Activated gamma-delta T cell (primary cell): ENCODE data around the gene SLC4A1AP.
"Not testable (repeated sequence)": the region's sequence is repeated elsewhere in the genome, so short reads cannot be mapped to it uniquely, and the experiment has no call there.

Experiments
- DNase-seq: peaks from one replicate; lab custom pipeline; 2025; lab: John Stamatoyannopoulos, UW
- total RNA-seq, 2 donors: gene quantifications; one replicate each; lab custom pipeline; 2026; lab: John Stamatoyannopoulos, UW

SLC4A1AP gene, protein sequence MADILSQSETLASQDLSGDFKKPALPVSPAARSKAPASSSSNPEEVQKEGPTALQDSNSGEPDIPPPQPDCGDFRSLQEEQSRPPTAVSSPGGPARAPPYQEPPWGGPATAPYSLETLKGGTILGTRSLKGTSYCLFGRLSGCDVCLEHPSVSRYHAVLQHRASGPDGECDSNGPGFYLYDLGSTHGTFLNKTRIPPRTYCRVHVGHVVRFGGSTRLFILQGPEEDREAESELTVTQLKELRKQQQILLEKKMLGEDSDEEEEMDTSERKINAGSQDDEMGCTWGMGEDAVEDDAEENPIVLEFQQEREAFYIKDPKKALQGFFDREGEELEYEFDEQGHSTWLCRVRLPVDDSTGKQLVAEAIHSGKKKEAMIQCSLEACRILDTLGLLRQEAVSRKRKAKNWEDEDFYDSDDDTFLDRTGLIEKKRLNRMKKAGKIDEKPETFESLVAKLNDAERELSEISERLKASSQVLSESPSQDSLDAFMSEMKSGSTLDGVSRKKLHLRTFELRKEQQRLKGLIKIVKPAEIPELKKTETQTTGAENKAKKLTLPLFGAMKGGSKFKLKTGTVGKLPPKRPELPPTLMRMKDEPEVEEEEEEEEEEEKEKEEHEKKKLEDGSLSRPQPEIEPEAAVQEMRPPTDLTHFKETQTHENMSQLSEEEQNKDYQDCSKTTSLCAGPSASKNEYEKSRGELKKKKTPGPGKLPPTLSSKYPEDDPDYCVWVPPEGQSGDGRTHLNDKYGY
- 60.3 to 77.2 reads per million in 2 donors for total RNA-seq

DNA sequence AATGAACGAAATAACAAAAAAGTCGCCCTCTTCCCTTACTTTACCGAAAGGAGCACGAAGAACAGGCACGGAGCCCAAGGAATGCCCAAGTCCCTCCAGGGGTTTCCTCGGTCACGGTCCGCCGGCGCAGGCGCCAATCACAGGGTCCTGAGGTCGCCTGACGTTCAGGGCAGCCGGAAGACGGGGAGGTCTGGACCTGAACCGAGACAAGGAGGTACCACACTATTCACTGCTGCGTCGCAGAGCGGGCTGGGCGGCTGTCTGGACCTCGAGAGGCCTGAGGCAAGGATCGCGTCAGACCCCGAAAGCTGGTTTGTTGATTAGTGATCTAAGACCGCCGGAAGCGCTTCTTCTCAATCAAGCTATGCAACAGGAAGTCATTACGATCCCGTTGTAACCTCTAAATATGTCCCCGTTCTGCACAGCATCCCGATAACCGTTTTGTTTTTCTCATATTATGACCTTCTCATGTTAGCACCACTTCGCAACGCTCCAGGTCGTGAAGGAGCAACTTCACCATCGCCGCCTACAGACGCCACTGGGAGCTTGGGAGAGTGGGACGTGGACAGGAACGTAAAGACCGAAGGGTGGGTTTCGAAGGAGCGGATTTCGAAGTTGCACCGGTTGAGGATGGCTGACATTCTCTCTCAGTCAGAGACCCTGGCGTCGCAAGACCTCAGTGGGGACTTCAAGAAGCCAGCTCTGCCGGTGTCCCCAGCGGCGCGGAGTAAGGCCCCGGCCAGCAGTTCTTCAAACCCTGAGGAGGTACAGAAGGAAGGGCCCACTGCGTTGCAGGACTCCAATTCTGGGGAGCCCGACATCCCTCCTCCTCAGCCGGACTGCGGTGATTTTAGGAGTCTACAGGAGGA, at the start of gene SLC4A1AP, which contains the start of gene SUPT7L:
SLC4A1AP (plus strand) TSS at position 605 of the 869 bp plus-strand sequence; CDS start at position 631, 26 bp downstream.
SUPT7L (minus strand) TSS at position 330 of the 869 bp plus-strand sequence. CDS start 1,422 bp downstream, outside the sequence.
- DNase-seq, result peak; percentile 58

DNA sequence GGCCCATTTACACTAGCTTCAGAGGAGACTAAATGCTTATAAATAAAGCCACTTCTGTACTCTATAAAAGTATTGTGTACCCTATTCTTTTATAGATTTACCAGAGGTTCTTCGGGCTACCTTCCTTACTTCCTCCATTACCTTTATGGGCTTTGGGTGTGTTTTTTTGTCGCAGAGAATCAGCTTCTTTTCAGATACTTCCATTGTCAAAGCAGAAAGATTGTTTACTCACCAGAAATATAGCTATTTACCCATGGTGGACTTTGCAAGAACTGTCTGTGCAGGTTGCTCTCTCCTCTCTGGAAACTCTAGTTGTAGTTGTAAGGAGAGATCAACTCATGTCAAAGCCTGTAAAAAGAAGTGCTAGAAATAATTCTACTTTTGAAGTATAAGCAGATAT, 49.7 kb upstream of the SLC4A1AP start:
- no peak for DNase-seq

DNA sequence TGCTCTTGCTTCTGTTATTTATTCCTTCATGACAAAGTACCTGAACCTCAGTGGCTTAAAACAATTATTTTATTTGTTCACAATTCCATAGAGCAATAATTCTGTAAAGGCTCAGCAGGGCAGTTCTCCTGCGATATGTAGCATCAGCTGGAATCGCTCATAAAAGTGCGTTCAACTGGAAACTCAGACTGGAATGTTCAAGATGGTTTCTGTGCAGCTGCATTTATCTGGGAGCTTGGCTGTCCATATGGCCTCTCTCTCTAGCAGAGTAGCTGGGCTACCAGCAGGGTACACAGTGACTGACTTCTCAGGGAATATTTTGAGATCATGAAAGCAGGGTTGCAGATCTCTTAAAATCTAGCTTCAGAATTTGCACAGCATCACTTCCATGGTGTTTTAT, 48.4 kb upstream of the SLC4A1AP start:
- DNase-seq, result no peak

DNA sequence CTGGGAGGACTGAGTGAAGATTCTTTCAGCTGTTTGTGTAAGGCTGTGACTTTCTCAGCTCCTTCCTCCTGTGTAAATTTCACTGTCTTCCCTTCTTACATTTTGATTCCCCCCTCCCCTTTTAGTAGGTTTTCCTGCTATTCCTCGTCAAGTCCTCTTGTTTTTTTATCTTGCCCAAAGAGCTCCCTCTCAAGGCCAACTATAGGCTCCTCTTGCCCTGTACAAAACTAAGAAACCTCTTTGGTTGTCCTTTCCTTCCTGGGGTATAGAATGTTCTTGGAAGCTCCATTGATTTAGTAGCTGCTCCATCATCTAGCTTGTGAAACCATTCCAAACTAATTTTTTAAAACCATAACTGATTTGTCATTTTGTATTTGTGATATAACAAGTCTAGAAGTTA, 42.2 kb upstream of the SLC4A1AP start:
- DNase-seq, result no peak

DNA sequence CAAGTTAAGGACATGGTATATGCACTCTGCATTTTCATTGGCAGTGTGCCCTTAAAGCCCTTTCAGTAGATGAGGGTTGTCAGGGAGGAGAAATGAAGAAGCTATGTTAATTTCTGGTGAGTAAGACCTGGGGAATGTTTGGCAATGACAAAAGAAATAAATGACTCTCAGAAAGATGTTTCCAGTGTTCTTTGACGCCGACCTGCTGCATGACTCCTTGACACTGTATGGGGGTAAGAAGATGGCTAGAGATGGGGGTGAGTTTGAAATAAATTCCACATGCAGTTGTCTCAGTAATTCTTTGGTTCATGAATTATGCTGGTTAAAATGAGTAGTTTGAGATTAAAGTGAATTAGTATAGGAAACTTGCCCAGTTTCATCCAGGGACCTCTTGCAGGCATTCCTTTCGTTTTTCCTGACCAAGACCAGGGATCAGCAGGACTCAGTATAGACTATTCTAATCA, 40.7 kb upstream of the SLC4A1AP start:
- DNase-seq, result no peak

DNA sequence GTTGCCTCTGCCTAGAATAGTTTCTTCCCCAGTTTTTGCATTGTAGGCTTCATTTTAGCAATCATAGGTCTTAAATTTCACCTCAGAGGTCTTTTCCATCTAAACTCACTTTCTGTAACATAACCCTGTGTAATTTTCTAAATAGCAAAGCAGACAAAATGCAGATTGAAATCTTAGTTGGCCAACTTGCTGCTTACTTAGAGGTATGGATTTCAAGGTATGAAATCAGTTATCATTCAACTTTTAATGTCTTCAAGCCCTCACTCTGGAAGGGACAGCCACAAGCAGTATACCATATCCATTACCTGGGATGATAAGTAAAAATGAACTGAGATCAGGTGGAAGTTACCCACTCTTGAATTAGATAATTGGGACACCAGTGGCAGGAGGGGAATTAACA, 38.7 kb upstream of the SLC4A1AP start:
- DNase-seq, result no peak

DNA sequence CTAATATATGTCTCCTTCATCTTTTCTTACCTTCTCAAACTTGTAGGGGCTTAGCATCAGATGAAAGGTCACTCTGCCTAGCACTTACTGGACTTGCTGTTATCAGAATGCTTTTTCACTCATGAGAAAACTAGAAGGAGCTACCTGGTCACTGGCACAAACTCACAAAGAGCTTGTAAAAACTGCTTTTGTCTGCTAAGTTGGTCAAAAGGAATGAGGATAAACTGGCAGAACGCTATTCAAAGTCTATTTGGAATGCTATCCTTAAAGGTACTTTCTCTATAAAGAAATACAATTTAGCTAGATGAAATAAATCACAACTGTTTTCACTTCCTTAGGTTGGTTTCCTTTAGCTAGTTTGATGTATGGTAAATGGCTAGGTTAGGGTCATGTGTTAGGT, 37.4 kb upstream of the SLC4A1AP start:
- not testable (repeated sequence) for DNase-seq

DNA sequence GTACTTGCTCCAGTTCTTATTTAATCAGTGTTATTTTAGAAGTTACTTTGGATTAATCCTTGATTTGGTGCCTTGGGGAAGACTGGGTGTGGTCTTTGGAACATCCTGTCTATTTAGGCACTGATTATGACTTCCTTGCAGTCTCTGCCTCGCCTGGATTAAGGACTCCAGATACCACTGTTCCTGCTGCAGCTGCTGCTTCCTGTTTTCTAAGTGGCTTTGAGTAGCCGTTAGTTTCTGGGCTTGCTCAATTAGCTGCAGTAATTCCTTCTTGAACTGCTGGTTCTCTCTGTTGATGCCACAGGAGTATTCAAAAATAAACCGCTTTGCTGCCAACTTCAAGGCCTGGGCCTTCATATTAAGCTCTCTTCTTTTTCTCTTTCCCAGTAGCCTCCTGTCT, 36.8 kb upstream of the SLC4A1AP start:
- not testable (repeated sequence) for DNase-seq

DNA sequence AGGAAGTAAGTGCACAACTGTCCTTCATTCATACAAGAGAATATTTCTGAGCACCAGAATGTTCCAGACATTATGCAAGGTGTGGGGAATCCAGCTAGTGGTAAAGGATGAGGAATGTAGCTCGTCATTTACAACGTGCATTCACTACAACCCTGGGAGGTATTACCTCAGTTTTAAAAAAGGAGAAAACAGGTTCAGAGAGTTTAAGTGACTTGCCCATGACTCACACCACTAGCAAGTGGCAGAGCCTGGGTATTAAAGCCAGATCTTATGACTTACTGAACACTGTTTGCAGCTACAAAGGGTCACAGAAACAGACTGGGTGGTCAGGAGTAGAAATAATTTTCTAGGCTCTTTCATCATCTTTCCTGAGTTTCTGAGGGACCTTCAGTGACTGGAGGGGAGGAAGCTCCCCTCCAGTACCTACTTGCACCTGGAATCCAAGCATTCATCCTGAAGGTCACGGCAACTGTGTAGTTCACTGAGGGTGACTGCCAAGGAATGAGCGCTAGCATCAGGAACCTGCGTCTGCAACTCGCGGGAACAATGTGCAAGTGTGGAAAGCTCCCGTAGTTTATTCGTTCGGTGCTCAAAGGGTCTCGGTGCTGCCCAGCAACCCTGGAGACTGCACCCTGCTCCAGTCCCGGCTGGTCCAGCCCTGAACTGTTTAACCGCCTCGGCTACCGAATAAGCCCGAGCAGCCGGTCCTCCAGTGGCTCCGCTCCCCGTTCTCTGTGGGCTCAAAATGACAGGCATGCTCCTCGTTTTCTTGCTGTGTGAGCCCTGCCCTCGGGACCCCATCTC, 35.5 kb upstream of the SLC4A1AP start:
- DNase-seq, result no peak

DNA sequence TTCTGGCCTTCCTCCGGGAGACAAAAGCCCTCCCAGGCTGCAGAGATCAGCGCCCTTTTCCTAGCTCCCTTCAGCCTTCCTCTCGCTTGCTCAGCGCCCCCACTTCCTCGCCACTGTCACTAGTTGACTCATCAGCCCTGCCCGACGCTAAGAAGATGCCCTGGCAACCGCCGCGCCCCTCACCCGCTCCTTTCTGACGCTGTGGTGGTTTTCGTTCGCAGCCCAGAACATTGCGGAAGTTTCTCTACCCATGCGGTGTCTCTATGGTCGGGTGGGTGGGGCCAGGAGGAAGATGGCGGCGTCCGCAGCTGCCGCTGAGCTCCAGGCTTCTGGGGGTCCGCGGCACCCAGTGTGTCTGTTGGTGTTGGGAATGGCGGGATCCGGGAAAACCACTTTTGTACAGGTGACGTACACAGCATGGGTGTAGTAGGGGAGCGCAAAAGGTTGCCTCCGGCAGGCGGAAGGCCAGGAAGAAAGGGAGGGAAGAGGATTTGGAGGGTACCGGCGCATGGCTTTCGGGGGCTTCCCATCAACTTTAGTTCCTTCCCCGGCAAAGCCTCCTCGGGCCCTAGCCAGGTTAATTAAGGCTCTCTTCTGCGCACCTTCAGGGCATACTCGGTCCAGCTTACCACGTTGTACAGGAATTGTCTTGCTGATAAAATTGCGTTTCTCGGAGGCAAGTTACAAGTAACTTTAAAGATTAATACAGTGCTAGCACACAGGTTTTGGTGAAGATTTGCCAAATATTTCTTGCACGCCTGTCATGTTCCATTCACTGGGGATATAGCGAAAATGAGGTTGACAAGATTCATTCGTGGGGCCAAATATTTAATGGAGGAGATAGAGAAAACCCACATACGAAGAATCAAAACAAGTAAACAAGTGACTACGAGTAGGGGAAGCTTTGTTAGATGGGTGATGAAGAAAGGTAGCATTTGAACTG, 34.7 kb upstream of the SLC4A1AP start, which contains the start of the genes CCDC121 and GPN1:
CCDC121 (minus strand) TSS at position 246 of the 943 bp plus-strand sequence. CDS start 1,213 bp downstream, outside the sequence.
GPN1 (plus strand) TSS at position 284 of the 943 bp plus-strand sequence; CDS start at position 293, 9 bp downstream.
- DNase-seq, result peak; percentile 83

DNA sequence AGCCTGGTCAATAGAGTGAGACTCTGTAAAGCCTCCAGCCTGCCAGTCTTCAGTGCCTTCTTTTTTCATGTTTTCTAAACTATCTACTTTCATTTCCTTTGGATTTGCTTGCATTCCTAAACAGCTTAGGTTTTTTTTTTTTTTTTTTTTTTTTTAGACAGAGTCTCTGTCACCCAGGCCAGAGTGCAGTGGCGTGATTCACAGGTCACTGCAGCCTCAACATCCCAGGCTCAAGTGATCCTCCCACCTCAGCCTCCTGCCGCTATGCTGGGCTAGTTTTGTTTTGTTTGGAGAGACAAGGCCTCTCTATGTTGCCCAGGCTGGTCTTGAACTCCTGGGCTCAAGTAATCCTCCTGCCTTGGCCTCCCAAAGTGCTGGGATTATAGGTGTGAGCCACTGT, 33.4 kb upstream of the SLC4A1AP start:
- not testable (repeated sequence) for DNase-seq

DNA sequence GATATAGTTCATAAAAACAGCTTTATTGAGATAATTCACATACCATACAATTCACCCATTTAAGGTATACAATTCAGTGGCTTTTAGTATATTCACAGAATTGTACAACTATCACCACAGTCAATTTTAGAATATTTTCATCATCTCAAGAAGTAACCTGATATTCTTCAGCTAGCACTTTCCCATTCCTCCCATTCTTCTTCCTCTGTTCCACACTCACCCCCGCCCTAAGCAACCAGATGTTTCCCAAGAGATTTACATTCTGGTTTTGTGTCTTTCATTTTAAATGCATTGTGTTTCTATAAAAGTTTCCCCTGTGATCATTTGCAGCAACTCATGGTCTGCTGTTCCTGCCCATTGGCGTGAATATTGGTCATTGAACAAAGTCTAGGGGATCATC, 29.4 kb upstream of the SLC4A1AP start:
- no peak for DNase-seq

DNA sequence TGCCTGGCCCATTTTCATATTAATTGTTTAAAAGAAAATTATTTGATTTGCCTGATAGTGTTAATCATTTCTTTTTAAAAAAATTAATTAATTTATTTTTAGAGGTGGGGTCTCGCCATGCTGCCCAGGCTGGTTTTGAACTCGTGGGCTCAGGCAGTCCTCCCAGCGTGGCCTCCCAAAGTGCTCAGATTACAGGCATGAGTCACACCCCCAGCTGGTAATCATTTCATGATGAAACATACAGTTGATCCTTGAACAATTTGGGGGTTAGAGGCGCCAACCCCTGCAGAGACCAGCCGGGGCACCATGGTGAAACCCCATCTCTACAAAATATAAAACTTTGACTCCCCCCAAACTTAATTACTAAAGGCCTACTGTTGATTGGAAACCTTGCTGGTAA, 26.9 kb upstream of the SLC4A1AP start:
- no peak for DNase-seq

DNA sequence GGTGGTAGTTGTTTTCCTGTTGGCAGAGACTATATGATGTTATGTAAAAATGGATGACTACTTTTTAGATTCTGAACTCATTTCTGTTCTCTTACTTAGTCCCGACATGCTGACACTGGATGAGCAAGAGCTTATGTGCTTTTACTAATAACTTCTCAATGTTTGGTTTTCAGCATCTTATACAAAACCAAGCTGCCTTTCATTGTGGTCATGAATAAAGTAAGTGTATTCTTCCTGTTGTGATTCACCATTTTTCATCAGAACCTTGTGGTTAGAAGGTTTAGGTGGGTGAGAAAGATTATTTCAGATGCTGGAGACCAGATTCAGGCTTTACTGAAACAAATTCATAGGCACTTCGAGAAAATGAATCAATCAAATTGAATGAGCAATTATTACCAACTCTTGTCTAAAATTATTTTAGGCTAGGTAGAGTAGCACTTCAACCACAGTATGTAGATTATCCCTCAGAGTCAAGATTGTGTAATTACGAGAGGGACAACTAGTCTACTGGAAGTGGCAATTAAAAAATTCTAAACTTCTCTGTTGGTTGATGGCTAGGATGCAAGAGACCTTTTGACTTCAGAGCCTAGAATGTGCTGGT, 25.6 kb upstream of the SLC4A1AP start:
- no peak for DNase-seq

DNA sequence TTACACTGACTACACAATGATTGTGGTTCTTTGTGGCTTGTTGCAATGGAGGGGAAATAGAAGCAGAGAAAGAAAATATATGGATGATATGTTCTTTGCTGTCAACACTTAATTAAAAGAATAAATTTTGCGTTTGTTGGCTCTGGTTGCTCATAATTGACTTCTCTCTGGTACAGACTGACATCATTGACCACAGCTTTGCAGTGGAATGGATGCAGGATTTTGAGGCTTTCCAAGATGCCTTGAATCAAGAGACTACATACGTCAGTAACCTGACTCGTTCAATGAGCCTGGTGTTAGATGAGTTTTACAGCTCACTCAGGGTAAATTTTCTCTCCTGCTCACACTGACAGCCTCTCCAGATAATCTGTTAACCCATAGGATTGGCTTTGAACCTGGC, 25.0 kb upstream of the SLC4A1AP start:
- DNase-seq, result no peak

DNA sequence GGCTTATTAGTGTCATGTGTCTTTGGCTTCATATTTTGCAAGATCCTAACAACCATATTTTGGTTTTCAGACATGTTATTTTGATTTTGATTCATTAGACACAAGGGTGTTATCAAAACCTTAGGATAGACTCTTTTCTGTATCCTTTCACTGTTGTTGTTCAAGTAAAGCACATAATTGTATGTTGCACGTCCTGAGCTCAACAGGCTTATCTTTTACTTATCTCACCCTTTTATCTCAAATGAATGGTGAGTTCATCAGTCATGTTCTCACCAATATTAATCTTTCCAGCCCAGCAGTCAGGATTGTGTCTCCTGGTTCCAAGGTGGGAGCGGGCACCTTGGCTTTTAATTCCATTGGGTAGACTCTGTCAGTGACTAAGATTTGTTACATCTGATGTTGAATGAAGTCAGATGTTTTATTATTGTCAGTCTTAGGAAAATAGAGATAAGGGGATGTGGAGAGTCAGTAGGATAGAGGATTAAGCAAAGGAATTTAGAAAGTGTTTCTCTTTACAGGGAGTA, 22.9 kb upstream of the SLC4A1AP start:
- DNase-seq, result no peak

DNA sequence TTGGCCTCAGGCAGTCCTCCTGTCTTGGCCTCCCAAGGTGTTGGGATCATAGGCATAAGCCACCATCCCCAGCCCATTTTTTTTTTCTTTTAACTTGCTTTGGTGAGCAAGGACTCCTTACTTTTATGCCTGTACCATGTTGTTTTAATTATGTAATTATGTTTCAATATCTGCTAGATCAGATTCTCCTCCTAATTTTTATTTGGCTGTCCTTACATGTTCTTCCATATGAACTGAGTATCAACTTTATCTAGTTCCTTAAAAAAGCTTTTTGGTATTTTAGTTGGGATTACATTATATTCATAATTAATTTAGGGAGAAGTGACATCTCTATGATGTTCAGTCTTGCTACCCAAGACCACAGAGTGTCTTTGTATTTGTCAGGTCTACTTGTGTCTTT, 18.5 kb upstream of the SLC4A1AP start:
- DNase-seq, result no peak

DNA sequence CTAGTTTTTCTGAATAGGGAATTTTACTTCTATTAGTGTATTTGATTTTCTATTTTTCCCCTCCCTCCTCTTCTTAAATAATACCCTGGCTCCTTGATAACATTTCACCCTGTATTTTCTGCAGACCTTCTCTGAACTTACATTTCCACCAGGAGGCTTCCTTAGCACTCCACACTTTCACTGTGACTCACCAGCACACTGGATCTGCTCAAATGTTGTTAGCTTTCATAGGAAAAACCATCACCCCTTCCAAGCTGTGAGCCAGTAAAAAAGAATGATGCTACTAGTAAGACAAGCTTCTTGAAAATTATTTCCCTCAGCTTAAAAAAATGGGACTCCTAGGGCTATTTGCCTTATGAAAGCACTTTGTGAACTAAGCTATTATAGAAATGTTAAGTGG, 16.4 kb upstream of the SLC4A1AP start:
- DNase-seq, result no peak

DNA sequence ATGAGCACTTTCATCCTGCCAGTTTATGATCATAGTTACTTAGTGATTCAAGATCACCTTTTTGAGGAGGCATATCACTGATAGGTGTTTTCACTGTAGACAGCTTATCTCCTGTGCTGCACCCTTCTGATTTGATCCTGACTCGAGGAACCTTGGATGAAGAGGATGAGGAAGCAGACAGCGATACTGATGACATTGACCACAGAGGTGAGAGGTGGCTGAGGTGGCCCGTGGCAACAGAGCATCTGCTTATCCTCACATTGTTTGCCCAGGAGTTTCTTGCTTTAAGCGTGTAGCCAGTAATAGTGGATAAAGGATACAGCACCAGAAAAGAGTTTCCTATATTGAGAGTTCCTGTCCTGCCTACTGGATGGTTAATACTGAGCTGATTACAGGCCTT, 16.0 kb upstream of the SLC4A1AP start:
- DNase-seq, result no peak
